ENCODE measurements around the gene HDAC5.

GRCh38 chr17:44119798-44120197 is 3.6 kb downstream of the HDAC5 start:
- no peak for TF ChIP-seq ZNF548 (tag by site-specific recombination; IDR thresholded peaks at IDR 0.05)
- TF ChIP-seq PATZ1 (tag by site-specific recombination; IDR thresholded peaks at IDR 0.05), result no peak
